NCI-H128 (cell line): ENCODE data around the gene OR4M1.
"Not testable (repeated sequence)": the region's sequence is repeated elsewhere in the genome, so short reads cannot be mapped to it uniquely, and the experiment has no call there.

Experiments
- DNase-seq: peaks from one replicate; lab custom pipeline; 2025; ENCODE audit not compliant: unreplicated experiment; lab: John Stamatoyannopoulos, UW

The OR4M1 gene

GRCh38 chr14:19773204-19773603, at the start of gene OR4M1:
Gene OR4M1, plus strand, starts transcription at chr14:19773504. Its CDS starts 6,819 bp downstream, at chr14:19780323.
- DNase-seq: not testable (repeated sequence)

- no peak for DNase-seq
Observed at GRCh38 chr14:19729359-19729758, 43.9 kb upstream of the OR4M1 start.

GRCh38 chr14:19729763-19730162, 43.5 kb upstream of the OR4M1 start:
- DNase-seq: no peak

- DNase-seq: not testable (repeated sequence)
Observed at GRCh38 chr14:19733893-19734292, 39.4 kb upstream of the OR4M1 start.

GRCh38 chr14:19743256-19743655, 30.0 kb upstream of the OR4M1 start, which contains the start of gene OR4Q3:
Gene OR4Q3, plus strand, starts transcription at chr14:19743571.
- DNase-seq: no peak

GRCh38 chr14:19752316-19752715, 21.0 kb upstream of the OR4M1 start:
- not testable (repeated sequence) for DNase-seq

GRCh38 chr14:19754172-19754571, 19.1 kb upstream of the OR4M1 start:
- DNase-seq: no peak

GRCh38 chr14:19771491-19771890, 1.8 kb upstream of the OR4M1 start:
- DNase-seq: not testable (repeated sequence)

- no peak for DNase-seq
Observed at GRCh38 chr14:19771895-19772430, 1.3 kb upstream of the OR4M1 start.

GRCh38 chr14:19772454-19772853, 850 bp upstream of the OR4M1 start:
- not testable (repeated sequence) for DNase-seq

- no peak for DNase-seq
Observed at GRCh38 chr14:19775587-19775986, 2.3 kb downstream of the OR4M1 start.

GRCh38 chr14:19785848-19786247, 12.5 kb downstream of the OR4M1 start:
- not testable (repeated sequence) for DNase-seq

- not testable (repeated sequence) for DNase-seq
Observed at GRCh38 chr14:19787318-19787717, 14.0 kb downstream of the OR4M1 start.

GRCh38 chr14:19788150-19788549, 14.8 kb downstream of the OR4M1 start:
- not testable (repeated sequence) for DNase-seq

- not testable (repeated sequence) for DNase-seq
Observed at GRCh38 chr14:19796520-19797108, 23.3 kb downstream of the OR4M1 start.

- DNase-seq: no peak
Observed at GRCh38 chr14:19799880-19800279, 26.6 kb downstream of the OR4M1 start.

- DNase-seq: no peak
Observed at GRCh38 chr14:19800282-19801117, 27.2 kb downstream of the OR4M1 start.

GRCh38 chr14:19801118-19801464, 27.8 kb downstream of the OR4M1 start:
- no peak for DNase-seq

- DNase-seq: not testable (repeated sequence)
Observed at GRCh38 chr14:19803470-19803869, 30.2 kb downstream of the OR4M1 start, which contains the start of gene OR4N2. Gene OR4N2, plus strand, starts transcription at chr14:19803770. Its CDS starts 23,679 bp downstream, at chr14:19827449.

- not testable (repeated sequence) for DNase-seq
Observed at GRCh38 chr14:19813171-19813920, 40.0 kb downstream of the OR4M1 start.

GRCh38 chr14:19819879-19820278, 46.6 kb downstream of the OR4M1 start:
- DNase-seq: not testable (repeated sequence)
